ENCODE measurements around the gene KLC4.
"Not testable (repeated sequence)": the region's sequence is repeated elsewhere in the genome, so short reads cannot be mapped to it uniquely, and the experiment has no call there.

KLC4 gene

GRCh38 chr6:43070028-43070632 is 10.7 kb downstream of the KLC4 start:
- no peak for DNase-seq (ENCODE audit: low read depth in 2 of 2)

DNA sequence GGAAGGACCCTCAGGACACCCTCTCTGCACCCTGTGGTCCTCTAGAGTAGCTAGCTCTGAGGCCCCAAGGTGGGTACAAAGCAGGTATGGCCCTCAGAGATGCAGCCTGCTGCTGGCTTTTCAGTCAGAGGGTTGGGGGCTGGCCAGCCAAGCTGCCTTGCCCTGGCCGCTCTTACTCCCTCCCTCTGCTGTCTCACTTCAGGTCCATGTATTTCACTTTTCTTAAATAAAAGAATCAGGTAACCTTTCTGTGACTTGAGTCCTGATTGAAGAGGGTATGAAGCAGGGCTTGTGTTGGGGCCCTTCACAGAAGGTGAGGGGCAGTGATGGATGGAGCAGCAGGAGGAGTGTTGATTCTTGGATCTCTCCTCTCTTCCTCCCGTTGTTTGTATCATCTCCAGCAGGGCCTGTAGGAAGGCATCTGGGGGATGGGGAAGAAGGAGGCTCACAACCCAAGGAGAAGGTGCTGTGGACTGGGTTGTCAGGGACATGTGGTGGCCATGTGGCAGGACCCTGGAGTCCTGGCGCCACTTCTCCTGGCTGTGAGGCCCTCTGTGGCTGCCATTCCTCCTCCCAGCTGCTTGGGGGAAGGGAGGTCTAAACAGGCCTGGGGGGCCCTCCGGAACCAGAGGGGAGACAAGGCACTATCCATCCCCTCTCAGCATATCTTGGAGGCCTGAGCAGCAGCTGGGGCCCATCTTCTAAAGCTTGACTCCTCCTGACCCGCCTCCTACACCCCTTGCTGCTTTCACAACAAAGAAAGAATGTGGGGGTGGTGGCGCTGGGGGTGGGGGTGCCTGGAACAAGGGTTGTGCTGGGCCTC is 15.6 kb downstream of the KLC4 start:
- DNase-seq (ENCODE audit: low read depth in 2 of 2): no peak

- DNase-seq (ENCODE audit: low read depth in 2 of 2): no peak
Measured at GRCh38 chr6:43075670-43076463, 16.4 kb downstream of the KLC4 start, which contains the start of gene PTK7. TSS of gene PTK7 (plus strand) at chr6:43076314. CDS start at chr6:43076489, 175 bp downstream.

- no peak for DNase-seq (ENCODE audit: low read depth in 2 of 2)
Measured at GRCh38 chr6:43076464-43077332, 17.3 kb downstream of the KLC4 start.

DNA sequence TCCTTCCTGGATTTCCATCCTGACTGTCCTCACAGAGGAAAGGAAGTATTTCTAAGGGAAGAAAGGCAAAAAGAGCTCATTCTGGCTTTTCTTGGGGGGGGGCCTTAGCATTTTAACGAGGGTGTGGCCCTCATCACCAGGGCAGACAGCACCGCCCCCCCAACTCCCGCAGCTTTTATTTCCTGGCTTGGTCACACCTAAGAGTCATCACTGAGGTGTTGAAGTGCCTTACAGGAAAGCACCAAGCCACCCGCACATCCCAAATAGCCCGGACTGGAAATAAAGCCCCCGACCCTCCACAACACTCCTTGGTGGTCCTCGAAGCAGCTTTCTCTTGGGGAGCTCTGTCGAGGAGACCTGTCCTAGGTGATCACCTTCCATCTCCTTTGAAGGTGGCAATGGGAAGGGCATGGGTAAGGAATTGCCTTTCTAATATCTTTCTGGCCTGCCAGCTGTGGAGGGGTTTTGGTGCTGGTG is 17.9 kb downstream of the KLC4 start:
- DNase-seq (ENCODE audit: low read depth in 2 of 2): no peak

DNA sequence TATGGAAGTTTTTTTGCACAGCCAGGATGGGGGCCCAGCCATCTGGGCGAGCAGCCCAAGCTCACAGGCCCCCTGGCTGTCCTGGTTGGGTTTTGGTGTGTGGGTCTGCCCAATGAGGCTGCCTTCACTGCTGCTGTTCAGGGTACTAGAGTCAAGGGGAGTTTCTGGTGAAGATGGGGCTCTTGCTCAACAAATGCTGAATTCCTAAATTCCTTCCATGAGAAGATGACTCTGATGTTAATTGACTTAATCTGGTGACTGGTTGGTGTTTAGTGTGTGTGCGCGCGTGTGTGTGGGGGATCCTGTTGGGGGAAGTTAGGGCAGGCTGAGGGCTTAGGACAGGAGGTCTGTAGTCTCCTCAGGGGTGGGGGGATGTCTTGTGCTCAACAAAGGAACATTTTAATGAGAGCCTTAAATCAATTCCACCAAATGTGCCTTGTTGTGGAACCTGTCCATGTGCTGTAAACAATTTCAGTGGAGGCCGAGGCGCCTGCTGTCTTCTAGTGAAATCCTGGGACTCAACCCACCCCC is 18.6 kb downstream of the KLC4 start:
- DNase-seq (ENCODE audit: low read depth in 2 of 2): no peak

DNA sequence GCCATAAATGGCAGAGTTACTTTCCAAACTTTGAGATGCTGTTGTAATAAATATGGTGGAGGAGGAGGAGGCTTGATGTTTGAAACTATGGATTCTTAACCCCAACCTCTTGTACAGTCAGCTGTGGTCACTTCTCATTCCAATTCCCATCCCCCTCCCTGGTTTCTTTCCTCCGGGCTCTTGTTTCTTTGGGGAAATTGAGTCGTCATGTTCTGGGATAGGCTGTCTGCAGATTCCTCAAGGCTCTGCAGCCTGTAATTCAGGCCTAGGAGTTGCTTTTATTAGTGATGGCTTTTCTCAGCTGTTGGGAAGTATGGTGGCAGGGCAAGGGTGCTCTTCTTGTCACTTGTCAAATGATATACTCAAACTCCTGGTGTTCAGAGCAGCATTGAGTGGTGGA is 19.3 kb downstream of the KLC4 start:
- DNase-seq (ENCODE audit: low read depth in 2 of 2): no peak

GRCh38 chr6:43081043-43081442 is 21.6 kb downstream of the KLC4 start:
- no peak for DNase-seq (ENCODE audit: low read depth in 2 of 2)

DNA sequence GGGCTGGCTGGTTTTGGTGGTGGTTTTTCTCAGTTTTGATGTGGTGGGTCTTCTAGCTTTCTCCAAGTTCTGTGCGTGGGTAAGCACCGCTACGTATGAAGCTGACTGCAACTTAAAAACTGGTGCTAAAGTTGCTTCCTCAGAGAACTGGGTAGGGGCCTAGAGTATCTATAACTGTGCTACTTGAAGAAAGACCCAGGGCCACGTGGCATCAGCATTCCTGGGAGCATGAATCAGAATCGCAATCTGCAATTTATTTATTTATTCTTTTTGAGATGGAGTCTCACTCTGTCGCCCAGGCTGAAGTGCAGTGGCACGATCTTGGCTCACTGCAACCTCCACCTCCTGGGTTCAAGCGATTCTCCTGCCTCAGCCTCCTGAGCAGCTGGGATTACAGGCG is 22.5 kb downstream of the KLC4 start:
- DNase-seq (ENCODE audit: low read depth in 2 of 2): not testable (repeated sequence)

DNA sequence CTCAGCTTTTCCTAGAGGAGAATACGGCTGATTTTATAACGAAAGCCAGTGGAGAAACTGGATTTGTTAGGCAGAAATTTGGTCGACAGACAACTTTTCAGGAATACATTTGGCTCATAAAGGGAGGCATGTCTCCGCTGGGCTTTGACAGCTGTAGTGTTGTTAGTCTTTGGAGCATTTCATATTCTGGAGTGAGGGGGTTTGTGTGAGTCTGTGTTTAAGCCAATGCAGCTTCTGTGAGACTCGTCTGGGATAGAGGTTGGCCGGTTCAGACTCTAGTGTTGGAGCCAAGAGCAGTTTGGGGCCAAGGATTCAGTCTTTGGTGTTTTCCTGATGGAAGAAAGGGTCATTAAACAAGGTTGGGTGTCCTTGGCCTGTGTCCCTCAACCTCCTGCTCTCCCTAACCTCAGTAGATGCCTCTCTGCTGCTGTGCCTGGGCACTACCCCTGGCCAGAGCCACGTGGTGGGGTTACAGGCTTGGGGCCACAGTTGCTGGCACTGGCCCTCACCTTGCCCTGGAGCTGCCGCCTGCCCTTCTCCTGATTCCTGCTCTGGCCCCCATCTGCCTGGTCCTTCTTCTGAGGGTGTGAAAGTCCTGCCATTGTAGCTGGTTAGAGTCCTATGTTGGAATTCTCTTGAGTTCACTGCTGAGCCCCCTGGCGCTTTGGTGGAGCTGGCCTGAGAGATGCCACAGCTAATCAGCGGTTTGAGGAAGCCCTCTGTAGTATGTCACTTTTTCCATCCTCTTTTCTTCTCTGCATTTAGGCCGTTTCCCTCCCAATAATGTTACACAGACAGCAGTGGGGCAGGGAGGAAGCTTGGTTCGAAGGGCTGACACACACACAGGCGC is 23.6 kb downstream of the KLC4 start:
- DNase-seq (ENCODE audit: low read depth in 2 of 2): no peak

GRCh38 chr6:43086022-43086658 is 26.7 kb downstream of the KLC4 start:
- no peak for DNase-seq (ENCODE audit: low read depth in 2 of 2)

DNA sequence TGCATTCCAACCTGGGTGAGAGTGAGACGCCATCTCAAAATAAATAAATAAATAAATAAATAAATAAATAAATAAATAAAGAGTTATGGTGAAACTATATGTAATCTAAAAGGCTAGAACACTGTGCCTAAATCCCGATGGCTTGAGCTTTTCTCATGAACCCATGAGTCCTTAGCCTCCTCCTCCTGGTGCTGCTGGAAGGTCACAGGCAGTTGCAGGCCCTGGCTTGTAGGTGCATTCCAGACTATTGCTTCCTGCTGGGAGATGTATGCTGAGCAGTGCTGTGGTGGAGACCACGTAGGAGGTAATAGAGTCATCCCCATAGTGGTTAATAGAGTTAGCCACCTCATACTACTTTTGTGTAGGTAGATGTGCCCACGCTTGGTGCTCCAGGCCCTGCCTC is 29.2 kb downstream of the KLC4 start:
- DNase-seq (ENCODE audit: low read depth in 2 of 2): no peak

GRCh38 chr6:43089467-43089866 is 30.0 kb downstream of the KLC4 start:
- no peak for DNase-seq (ENCODE audit: low read depth in 2 of 2)

GRCh38 chr6:43089874-43090558 is 30.6 kb downstream of the KLC4 start:
- no peak for DNase-seq (ENCODE audit: low read depth in 2 of 2)

DNA sequence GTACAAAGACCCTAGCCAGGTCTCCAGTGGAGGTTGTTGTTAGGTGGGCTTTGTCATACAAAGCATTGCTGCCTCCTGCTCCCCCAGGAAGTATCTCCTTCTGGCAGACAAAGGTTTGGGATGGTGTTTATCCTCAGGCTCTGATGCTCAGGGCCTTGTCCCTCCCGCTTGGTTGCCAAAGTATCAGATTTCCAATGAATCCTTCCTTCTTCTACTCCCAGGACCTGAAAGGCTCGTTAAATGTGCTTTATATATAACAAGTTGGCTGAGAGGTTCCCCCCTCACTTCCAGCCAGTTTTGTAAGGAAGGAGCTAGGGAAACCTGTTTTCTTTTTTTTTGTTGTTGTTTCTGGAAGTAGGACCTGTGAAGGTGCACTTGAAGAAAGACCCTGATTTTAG is 31.1 kb downstream of the KLC4 start:
- DNase-seq (ENCODE audit: low read depth in 2 of 2): no peak

- DNase-seq (ENCODE audit: low read depth in 2 of 2): no peak
Measured at GRCh38 chr6:43091020-43091419, 31.6 kb downstream of the KLC4 start.

GRCh38 chr6:43091436-43091991 is 32.1 kb downstream of the KLC4 start:
- no peak for DNase-seq (ENCODE audit: low read depth in 2 of 2)

DNA sequence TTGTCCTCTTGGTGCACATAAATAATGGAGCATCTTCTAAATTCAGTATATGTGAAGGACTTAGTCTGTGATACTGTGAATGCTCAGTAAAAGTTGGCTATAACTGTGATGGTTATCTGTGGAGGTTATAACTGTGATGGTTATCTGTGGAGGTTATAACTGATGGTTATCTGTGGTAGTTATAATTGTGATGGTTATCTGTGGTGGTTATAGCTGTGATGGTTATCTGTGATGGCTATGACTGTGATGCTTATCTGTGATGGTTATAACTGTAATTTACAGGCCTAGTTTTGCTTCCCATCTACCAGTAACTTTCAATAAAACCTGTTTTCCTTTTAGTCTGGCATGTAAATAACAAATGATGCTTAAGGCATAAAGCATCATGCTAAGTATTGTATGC is 33.2 kb downstream of the KLC4 start:
- DNase-seq (ENCODE audit: low read depth in 2 of 2): no peak

All from stimulated activated CD8-positive, alpha-beta memory T cell treated with anti-CD3 and anti-CD28 coated beads, Interleukin-2, amount 100 ng/mL, for 1 hour (primary cell).